ENCODE measurements around the gene GRID2. TPM values are rescaled to one million over a fixed set of nuclear protein-coding genes. Genes with fewer than 3 reads are reported as not detected.

GRID2 gene
- total and polyA plus RNA-seq, 8 donors = 0.14 to 0.36 (median 0.22) TPM

DNA sequence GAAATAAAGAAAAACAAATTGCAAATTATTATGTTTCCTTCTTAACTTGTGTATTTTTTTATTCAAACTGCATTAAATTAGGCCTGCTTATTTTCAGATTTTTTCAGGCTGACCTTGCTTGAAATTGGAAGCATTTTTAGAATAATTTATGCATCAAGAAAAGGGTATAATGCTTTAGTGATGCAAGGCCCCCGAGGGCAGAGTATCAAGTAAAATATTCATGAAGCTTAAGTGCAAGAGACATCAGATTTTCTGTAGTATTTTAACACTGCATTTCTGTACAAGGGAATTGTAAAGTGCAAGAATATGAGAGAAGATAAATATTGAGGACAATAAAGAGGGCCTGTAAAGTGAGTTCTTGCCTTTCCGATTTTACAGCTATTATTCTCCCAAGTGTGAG lies 1039.0 kb downstream of the GRID2 start:
- Histone ChIP-seq H3K36me3 (no peaks in the 10 kb centered on the region), H3K9me3 (no peaks in the 10 kb centered on the region), H3K27me3 (no peaks in the 10 kb centered on the region), H3K27ac (no peak overlapping the region), H3K4me3 (no peak overlapping the region), H3K4me1 (no peaks in the 10 kb centered on the region)
- TF ChIP-seq, protein P1, sequence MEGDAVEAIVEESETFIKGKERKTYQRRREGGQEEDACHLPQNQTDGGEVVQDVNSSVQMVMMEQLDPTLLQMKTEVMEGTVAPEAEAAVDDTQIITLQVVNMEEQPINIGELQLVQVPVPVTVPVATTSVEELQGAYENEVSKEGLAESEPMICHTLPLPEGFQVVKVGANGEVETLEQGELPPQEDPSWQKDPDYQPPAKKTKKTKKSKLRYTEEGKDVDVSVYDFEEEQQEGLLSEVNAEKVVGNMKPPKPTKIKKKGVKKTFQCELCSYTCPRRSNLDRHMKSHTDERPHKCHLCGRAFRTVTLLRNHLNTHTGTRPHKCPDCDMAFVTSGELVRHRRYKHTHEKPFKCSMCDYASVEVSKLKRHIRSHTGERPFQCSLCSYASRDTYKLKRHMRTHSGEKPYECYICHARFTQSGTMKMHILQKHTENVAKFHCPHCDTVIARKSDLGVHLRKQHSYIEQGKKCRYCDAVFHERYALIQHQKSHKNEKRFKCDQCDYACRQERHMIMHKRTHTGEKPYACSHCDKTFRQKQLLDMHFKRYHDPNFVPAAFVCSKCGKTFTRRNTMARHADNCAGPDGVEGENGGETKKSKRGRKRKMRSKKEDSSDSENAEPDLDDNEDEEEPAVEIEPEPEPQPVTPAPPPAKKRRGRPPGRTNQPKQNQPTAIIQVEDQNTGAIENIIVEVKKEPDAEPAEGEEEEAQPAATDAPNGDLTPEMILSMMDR (IDR thresholded peaks at IDR 0.05) = no peak
- DNase-seq (no peak), ATAC-seq (no peak)
- intact Hi-C loops (cut with DNase I) = no loop called here

DNA sequence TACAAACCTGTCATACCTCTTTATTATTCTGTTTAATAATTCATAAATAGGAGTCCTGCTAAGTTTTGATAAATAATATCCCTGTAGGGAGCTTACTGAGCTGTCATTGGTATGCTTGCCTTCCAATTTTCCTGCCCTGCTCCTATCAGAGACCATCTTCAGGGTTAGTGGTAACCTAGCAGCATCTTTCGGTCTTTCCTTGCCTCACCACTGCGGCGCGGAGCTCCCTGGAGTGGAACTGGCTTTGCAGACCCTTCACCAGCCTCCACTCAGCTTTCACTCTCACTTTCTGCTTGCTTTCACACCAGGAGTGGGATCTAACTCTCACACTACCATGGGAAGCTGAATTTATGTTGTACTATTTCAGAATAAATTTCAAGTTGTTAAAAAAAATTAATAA lies 1043.1 kb downstream of the GRID2 start:
- Histone ChIP-seq H3K27me3 (no peaks in the 10 kb centered on the region), H3K27ac (no peak overlapping the region), H3K36me3 (no peaks in the 10 kb centered on the region), H3K4me3 (no peak overlapping the region), H3K9me3 (peaks cover 0 to 3% of the 10 kb centered on the region in 2 donors), H3K4me1 (no peaks in the 10 kb centered on the region)
- TF ChIP-seq, protein P1 (IDR thresholded peaks at IDR 0.05) = no peak
- no peak for DNase-seq
- intact Hi-C loops (cut with DNase I) = no loop called here
- no peak for ATAC-seq

DNA sequence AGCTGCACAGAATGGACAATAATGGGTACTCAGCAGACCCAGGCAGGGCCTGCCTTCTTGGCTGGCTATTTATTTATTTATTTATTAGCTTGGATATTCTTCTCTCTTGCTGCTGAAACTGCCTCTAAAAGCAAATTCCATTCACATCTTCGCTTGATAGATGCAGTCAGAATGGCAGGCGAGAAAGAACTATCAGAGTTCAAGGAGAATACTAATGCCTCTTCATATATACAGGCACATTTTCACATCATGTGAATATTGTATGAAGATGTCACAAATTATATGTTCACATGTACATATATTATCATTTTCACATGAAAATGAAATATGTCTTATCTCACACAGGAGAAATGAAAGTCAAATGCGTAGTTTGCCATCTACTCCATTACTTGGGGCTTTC lies 1045.1 kb downstream of the GRID2 start:
- Histone ChIP-seq H3K4me3 (no peak overlapping the region), H3K36me3 (no peaks in the 10 kb centered on the region), H3K9me3 (peaks cover 0 to 3% of the 10 kb centered on the region in 2 donors), H3K4me1 (no peaks in the 10 kb centered on the region), H3K27me3 (no peaks in the 10 kb centered on the region), H3K27ac (no peak overlapping the region)
- TF ChIP-seq, protein P1 (IDR thresholded peaks at IDR 0.05) = no peak
- DNase-seq (no peak), ATAC-seq (no peak)
- intact Hi-C loops (cut with DNase I) = no loop called here

DNA sequence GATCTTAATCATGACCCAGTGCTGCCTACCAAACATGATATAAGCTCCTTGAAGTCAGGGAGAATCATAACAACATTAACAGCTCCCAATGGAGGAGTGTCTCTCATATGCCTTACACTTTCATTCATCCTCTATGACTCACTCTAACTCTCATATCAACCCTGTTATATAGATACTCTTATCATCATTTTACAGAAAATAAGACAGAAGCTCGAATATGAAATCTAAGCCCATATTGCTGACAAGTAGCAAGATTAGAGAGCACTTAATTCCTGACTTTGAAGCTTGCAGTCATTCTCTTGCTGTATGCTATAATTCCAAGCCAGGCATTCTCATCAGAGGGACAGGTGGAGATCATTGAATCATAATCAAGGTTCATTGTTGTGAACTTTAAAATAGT lies 1048.1 kb downstream of the GRID2 start:
- intact Hi-C loops (cut with DNase I) = no loop called here
- no peak for ATAC-seq
- no peak overlapping the region for H3K27ac ChIP-seq

DNA sequence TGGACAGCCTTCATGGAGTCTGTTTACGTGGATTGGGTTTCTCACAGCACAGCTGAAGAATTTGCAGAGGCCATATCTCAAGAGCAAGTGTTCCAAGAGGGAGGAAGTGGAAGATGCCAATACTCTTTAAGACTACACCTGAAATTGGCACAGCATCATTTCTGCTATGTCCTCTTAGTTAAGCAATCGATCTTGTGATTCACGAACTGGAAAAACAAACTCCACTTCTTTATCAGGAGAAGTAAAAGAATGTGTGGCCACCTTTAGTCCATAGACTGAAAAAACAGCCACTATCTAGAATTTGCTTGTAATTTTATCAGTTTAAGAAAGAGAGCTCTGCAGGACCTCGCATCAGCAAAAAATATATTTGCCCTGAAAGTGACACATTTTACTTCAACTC lies 1051.6 kb downstream of the GRID2 start:
- intact Hi-C loops (cut with DNase I) = no loop called here
- H3K4me1 ChIP-seq = no peaks in the 10 kb centered on the region
- no peak overlapping the region for H3K4me3 ChIP-seq
- no peak for ATAC-seq
- no peaks in the 10 kb centered on the region for H3K27me3 ChIP-seq
- H3K27ac ChIP-seq = no peak overlapping the region
- H3K9me3 ChIP-seq = peaks cover 0 to 3% of the 10 kb centered on the region in 2 donors
- no peak for DNase-seq
- TF ChIP-seq, protein P1 (IDR thresholded peaks at IDR 0.05) = no peak
- no peaks in the 10 kb centered on the region for H3K36me3 ChIP-seq

More for the DNA sequence above, 1048.1 kb downstream of the GRID2 start:
- no peaks in the 10 kb centered on the region for H3K27me3 ChIP-seq
- no peaks in the 10 kb centered on the region for H3K36me3 ChIP-seq
- DNase-seq = no peak
- no peak overlapping the region for H3K4me3 ChIP-seq
- TF ChIP-seq, protein P1 (IDR thresholded peaks at IDR 0.05) = no peak
- H3K4me1 ChIP-seq = no peaks in the 10 kb centered on the region
- H3K9me3 ChIP-seq = peaks cover 0 to 3% of the 10 kb centered on the region in 2 donors

Data from left lung (tissue), 10 donors.